ENCODE data around the gene FRMD4A.

The FRMD4A gene

GRCh38 chr10:14151571-14151970 is 179.2 kb downstream of the FRMD4A start:
- FAIRE-seq = no peak
- TF ChIP-seq, protein P1, sequence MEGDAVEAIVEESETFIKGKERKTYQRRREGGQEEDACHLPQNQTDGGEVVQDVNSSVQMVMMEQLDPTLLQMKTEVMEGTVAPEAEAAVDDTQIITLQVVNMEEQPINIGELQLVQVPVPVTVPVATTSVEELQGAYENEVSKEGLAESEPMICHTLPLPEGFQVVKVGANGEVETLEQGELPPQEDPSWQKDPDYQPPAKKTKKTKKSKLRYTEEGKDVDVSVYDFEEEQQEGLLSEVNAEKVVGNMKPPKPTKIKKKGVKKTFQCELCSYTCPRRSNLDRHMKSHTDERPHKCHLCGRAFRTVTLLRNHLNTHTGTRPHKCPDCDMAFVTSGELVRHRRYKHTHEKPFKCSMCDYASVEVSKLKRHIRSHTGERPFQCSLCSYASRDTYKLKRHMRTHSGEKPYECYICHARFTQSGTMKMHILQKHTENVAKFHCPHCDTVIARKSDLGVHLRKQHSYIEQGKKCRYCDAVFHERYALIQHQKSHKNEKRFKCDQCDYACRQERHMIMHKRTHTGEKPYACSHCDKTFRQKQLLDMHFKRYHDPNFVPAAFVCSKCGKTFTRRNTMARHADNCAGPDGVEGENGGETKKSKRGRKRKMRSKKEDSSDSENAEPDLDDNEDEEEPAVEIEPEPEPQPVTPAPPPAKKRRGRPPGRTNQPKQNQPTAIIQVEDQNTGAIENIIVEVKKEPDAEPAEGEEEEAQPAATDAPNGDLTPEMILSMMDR (IDR thresholded peaks at IDR 0.05; ENCODE audit: insufficient read depth, missing control alignments) = no peak
- no peak for DNase-seq (ENCODE audit: insufficient read length, low spot score)

DNA sequence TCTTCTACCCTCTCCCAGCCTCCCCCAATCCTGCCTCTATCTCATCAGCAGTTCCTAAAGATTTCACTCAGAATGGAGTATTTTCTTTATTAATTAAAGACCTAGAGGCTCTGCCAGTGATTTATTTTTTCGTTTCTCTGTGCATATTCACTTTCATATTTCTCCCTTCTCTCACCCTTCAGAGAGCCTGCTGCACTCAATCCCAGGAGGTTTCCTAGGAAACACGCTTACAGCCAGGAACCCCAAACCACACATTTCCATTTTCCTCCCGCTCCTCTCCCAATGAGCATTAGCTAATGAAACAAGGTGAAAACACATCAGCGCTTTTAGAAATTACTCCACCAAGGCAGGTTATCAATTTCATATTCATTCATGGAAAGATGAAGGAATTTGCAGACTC is 180.2 kb downstream of the FRMD4A start:
- DNase-seq (ENCODE audit: insufficient read length, low spot score) (no peak), FAIRE-seq (no peak)
- TF ChIP-seq, protein P1 (IDR thresholded peaks at IDR 0.05; ENCODE audit: insufficient read depth, missing control alignments) = no peak

- TF ChIP-seq, protein P1 (IDR thresholded peaks at IDR 0.05; ENCODE audit: insufficient read depth, missing control alignments) = no peak
- FAIRE-seq = no peak
- no peak for DNase-seq (ENCODE audit: insufficient read length, low spot score)
Observed at GRCh38 chr10:14146501-14146900, 184.2 kb downstream of the FRMD4A start.

DNA sequence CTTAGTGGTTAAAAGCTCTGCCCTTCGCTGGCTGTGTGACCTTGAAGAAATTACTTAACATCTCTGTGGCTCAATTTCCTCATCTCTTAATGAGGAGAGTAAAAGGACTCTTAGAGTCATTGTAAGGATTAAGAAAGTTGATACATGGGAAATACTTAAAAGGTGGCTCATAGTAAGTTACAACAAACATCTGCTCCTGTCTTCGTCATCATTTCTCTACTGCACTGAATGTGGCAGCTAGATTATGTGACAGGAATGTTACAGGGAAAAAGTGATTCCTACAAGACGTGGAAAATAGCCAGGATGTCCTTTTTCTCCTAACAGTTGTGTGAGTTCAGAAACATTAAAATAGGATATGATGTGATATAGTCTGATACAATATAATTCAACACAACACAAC is 184.7 kb downstream of the FRMD4A start:
- DNase-seq (ENCODE audit: insufficient read length, low spot score) (no peak), FAIRE-seq (no peak)
- TF ChIP-seq, protein P1 (IDR thresholded peaks at IDR 0.05; ENCODE audit: insufficient read depth, missing control alignments) = no peak

GRCh38 chr10:14144451-14144850 is 186.3 kb downstream of the FRMD4A start:
- TF ChIP-seq, protein P1 (IDR thresholded peaks at IDR 0.05; ENCODE audit: insufficient read depth, missing control alignments) = no peak
- no peak for DNase-seq (ENCODE audit: insufficient read length, low spot score)
- no peak for FAIRE-seq

- DNase-seq (ENCODE audit: insufficient read length, low spot score) (no peak), FAIRE-seq (no peak)
- TF ChIP-seq, protein P1 (IDR thresholded peaks at IDR 0.05; ENCODE audit: insufficient read depth, missing control alignments) = no peak
Observed at GRCh38 chr10:14142606-14143250, 188.0 kb downstream of the FRMD4A start.

DNA sequence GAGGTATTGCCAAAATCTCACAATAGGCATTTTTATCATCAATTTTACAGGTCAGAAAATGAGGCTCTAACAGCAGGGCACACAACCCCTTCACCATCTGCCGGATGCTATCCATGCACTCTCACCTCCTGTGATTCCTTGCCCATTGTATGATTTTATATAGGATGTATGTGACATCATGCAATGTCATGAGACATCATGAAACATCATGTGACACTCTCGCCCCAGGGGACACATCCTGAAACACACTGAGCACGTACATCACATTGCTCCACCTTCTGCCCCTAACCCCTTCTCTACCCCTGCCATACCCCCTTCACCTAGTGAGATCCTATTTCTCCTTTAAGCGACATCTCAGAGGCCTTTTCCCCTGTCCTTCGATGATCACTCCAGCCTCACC is 189.4 kb downstream of the FRMD4A start:
- no peak for DNase-seq (ENCODE audit: insufficient read length, low spot score)
- FAIRE-seq = no peak
- TF ChIP-seq, protein P1 (IDR thresholded peaks at IDR 0.05; ENCODE audit: insufficient read depth, missing control alignments) = no peak

Measured in D721Med (cell line).